ENCODE data around the gene PIP5K1B. TPM values are rescaled to one million over a fixed set of nuclear protein-coding genes. Genes with fewer than 3 reads are reported as not detected.

PIP5K1B gene
- total and polyA plus RNA-seq, 2 of the 13 experiments (the other 11 are each of a cell fraction or from before 2014, with no cell fraction given): 15.8 to 17.5 TPM

DNA sequence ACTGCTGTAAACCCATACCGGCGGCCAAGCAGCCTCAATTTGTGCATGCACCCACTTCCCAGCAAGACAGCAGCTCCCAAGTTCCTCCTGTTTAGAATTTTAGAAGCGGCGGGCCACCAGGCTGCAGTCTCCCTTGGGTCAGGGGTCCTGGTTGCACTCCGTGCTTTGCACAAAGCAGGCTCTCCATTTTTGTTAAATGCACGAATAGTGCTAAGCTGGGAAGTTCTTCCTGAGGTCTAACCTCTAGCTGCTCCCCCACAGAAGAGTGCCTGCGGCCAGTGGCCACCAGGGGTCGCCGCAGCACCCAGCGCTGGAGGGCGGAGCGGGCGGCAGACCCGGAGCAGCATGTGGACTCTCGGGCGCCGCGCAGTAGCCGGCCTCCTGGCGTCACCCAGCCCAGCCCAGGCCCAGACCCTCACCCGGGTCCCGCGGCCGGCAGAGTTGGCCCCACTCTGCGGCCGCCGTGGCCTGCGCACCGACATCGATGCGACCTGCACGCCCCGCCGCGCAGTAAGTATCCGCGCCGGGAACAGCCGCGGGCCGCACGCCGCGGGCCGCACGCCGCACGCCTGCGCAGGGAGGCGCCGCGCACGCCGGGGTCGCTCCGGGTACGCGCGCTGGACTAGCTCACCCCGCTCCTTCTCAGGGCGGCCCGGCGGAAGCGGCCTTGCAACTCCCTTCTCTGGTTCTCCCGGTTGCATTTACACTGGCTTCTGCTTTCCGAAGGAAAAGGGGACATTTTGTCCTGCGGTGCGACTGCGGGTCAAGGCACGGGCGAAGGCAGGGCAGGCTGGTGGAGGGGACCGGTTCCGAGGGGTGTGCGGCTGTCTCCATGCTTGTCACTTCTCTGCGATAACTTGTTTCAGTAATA, 330.6 kb downstream of the PIP5K1B start, which contains the start of gene FXN (continued):
- TF ChIP-seq, protein P1, sequence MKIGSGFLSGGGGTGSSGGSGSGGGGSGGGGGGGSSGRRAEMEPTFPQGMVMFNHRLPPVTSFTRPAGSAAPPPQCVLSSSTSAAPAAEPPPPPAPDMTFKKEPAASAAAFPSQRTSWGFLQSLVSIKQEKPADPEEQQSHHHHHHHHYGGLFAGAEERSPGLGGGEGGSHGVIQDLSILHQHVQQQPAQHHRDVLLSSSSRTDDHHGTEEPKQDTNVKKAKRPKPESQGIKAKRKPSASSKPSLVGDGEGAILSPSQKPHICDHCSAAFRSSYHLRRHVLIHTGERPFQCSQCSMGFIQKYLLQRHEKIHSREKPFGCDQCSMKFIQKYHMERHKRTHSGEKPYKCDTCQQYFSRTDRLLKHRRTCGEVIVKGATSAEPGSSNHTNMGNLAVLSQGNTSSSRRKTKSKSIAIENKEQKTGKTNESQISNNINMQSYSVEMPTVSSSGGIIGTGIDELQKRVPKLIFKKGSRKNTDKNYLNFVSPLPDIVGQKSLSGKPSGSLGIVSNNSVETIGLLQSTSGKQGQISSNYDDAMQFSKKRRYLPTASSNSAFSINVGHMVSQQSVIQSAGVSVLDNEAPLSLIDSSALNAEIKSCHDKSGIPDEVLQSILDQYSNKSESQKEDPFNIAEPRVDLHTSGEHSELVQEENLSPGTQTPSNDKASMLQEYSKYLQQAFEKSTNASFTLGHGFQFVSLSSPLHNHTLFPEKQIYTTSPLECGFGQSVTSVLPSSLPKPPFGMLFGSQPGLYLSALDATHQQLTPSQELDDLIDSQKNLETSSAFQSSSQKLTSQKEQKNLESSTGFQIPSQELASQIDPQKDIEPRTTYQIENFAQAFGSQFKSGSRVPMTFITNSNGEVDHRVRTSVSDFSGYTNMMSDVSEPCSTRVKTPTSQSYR (CRISPR knock-in tag; IDR thresholded peaks at IDR 0.05; ENCODE audit: borderline replicate concordance): 0 out of 2 replicates have a peak, but pooled peaks have one; percentile 20
- TF ChIP-seq ATM (IDR thresholded peaks at IDR 0.05; ENCODE audit: borderline replicate concordance) (no peak), BHLHE40 (IDR thresholded peaks at IDR 0.05; ENCODE audit: low read length) (0 out of 2 replicates have a peak, but pooled peaks have one; percentile 3), ZFP41 (CRISPR knock-in tag; IDR thresholded peaks at IDR 0.05; ENCODE audit: borderline replicate concordance) (no peak), NCOA5 (CRISPR knock-in tag; IDR thresholded peaks at IDR 0.05) (no peak), ZBTB1 (CRISPR knock-in tag; IDR thresholded peaks at IDR 0.05; ENCODE audit: borderline replicate concordance) (no peak), CEBPG (CRISPR knock-in tag; IDR thresholded peaks at IDR 0.05) (no peak), ZNF563 (CRISPR knock-in tag; IDR thresholded peaks at IDR 0.05) (peak; percentile 77), ZNF883 (CRISPR knock-in tag; IDR thresholded peaks at IDR 0.05; ENCODE audit: not compliant biosample characterization) (no peak), ASH2L (IDR thresholded peaks at IDR 0.05; ENCODE audit: insufficient read length, low read depth, low read length) (peak; percentile 80)
- TF ChIP-seq, protein P2, sequence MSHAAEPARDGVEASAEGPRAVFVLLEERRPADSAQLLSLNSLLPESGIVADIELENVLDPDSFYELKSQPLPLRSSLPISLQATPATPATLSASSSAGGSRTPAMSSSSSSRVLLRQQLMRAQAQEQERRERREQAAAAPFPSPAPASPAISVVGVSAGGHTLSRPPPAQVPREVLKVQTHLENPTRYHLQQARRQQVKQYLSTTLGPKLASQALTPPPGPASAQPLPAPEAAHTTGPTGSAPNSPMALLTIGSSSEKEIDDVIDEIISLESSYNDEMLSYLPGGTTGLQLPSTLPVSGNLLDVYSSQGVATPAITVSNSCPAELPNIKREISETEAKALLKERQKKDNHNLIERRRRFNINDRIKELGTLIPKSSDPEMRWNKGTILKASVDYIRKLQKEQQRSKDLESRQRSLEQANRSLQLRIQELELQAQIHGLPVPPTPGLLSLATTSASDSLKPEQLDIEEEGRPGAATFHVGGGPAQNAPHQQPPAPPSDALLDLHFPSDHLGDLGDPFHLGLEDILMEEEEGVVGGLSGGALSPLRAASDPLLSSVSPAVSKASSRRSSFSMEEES (CRISPR knock-in tag; IDR thresholded peaks at IDR 0.05): peak; percentile 11; the same call in 1 of the 2 replicates
- TF ChIP-seq, protein P3, sequence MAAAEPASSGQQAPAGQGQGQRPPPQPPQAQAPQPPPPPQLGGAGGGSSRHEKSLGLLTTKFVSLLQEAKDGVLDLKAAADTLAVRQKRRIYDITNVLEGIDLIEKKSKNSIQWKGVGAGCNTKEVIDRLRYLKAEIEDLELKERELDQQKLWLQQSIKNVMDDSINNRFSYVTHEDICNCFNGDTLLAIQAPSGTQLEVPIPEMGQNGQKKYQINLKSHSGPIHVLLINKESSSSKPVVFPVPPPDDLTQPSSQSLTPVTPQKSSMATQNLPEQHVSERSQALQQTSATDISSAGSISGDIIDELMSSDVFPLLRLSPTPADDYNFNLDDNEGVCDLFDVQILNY (CRISPR knock-in tag; conservative IDR thresholded peaks at IDR 0.05): no peak
- TF ChIP-seq, protein P4, sequence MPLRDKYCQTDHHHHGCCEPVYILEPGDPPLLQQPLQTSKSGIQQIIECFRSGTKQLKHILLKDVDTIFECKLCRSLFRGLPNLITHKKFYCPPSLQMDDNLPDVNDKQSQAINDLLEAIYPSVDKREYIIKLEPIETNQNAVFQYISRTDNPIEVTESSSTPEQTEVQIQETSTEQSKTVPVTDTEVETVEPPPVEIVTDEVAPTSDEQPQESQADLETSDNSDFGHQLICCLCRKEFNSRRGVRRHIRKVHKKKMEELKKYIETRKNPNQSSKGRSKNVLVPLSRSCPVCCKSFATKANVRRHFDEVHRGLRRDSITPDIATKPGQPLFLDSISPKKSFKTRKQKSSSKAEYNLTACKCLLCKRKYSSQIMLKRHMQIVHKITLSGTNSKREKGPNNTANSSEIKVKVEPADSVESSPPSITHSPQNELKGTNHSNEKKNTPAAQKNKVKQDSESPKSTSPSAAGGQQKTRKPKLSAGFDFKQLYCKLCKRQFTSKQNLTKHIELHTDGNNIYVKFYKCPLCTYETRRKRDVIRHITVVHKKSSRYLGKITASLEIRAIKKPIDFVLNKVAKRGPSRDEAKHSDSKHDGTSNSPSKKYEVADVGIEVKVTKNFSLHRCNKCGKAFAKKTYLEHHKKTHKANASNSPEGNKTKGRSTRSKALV (CRISPR knock-in tag; IDR thresholded peaks at IDR 0.05): peak; percentile 88
- TF ChIP-seq, protein P5, sequence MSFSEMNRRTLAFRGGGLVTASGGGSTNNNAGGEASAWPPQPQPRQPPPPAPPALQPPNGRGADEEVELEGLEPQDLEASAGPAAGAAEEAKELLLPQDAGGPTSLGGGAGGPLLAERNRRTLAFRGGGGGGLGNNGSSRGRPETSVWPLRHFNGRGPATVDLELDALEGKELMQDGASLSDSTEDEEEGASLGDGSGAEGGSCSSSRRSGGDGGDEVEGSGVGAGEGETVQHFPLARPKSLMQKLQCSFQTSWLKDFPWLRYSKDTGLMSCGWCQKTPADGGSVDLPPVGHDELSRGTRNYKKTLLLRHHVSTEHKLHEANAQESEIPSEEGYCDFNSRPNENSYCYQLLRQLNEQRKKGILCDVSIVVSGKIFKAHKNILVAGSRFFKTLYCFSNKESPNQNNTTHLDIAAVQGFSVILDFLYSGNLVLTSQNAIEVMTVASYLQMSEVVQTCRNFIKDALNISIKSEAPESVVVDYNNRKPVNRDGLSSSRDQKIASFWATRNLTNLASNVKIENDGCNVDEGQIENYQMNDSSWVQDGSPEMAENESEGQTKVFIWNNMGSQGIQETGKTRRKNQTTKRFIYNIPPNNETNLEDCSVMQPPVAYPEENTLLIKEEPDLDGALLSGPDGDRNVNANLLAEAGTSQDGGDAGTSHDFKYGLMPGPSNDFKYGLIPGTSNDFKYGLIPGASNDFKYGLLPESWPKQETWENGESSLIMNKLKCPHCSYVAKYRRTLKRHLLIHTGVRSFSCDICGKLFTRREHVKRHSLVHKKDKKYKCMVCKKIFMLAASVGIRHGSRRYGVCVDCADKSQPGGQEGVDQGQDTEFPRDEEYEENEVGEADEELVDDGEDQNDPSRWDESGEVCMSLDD (CRISPR knock-in tag; IDR thresholded peaks at IDR 0.05; ENCODE audit: borderline replicate concordance): no peak
- TF ChIP-seq, protein P6, sequence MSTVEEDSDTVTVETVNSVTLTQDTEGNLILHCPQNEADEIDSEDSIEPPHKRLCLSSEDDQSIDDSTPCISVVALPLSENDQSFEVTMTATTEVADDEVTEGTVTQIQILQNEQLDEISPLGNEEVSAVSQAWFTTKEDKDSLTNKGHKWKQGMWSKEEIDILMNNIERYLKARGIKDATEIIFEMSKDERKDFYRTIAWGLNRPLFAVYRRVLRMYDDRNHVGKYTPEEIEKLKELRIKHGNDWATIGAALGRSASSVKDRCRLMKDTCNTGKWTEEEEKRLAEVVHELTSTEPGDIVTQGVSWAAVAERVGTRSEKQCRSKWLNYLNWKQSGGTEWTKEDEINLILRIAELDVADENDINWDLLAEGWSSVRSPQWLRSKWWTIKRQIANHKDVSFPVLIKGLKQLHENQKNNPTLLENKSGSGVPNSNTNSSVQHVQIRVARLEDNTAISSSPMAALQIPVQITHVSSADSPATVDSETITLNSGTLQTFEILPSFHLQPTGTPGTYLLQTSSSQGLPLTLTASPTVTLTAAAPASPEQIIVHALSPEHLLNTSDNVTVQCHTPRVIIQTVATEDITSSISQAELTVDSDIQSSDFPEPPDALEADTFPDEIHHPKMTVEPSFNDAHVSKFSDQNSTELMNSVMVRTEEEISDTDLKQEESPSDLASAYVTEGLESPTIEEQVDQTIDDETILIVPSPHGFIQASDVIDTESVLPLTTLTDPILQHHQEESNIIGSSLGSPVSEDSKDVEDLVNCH (CRISPR knock-in tag; IDR thresholded peaks at IDR 0.05): no peak
